ENCODE results near the gene N4BP2.

The N4BP2 gene

DNA sequence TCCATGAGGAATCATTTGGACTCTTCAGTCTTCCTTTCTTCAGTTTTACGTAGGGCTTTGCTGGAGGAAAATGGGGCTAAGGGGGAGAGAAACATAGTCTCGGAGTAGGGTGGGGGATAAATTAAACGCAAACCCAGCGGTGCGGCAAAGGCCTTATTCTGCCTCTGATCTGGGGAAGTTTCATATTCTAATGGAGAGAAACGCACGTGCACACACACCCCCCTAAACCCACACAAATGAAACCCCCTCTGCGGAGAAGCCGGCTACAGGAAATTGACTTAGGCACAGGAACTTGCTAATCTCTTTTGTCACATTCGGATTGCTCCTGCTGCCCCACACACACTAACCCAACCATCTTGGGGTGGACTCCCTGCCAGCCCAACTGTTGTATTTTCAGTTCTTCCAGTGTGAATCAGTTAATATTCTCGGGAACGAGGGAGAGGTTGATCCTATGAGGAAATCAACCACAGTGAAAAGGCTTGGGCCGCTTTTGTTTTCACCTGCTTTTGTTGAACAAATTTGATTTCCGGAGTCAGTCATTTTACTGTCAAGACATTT, 140.2 kb downstream of the N4BP2 start, which contains the start of gene RHOH:
Gene RHOH (plus strand): TSS at position 308 of the 558 bp plus-strand sequence. CDS start 46,356 bp downstream, outside the sequence.
- Histone ChIP-seq H3K9me3 (ENCODE audit: control extremely low read depth in 1 of 5, control insufficient read depth in 4 of 5, insufficient read depth in 2 of 5, low read depth in 1 of 5, low read length in 4 of 5) (no peaks in the 10 kb centered on the region), H3K36me3 (ENCODE audit: control insufficient read depth in 4 of 4, insufficient read depth in 4 of 4, low read length in 3 of 4) (no peaks in the 10 kb centered on the region), H3K27ac (ENCODE audit: insufficient read depth in 1 of 2, low read depth in 1 of 2, low read length in 2 of 2, poor library complexity in 1 of 2, severe bottlenecking in 2 of 2) (peak within 1 kb of the TSS; percentile 91 to 95), H3K4me3 (ENCODE audit: control insufficient read depth in 1 of 7, extremely low read depth in 1 of 7, insufficient read depth in 4 of 7, low read depth in 2 of 7, low read length in 6 of 7) (peak within 1 kb of the TSS; percentile 65 to 99 (median 89)), H3K27me3 (replicated peaks in 2 of 5; ENCODE audit: control insufficient read depth in 4 of 5, insufficient read depth in 5 of 5, low read length in 4 of 5) (no peaks in the 10 kb centered on the region), H3K4me1 (ENCODE audit: control extremely low read depth in 1 of 4, control insufficient read depth in 4 of 4, insufficient read depth in 4 of 4, low read length in 3 of 4) (peaks cover 50 to 82% (median 72%) of the 10 kb centered on the region in 4 experiments)
- DNase-seq = peak; percentile 91 to 98 (median 97)
- POLR2A ChIA-PET = interaction anchor here (0.6 kb wide), 1 partner anchor 120 kb away, joined by 3 read pairs; no protein-coding TSS in a partner anchor
- CTCF ChIA-PET = interaction anchor here (0.6 to 2.7 kb wide), 13 partner anchors 11 to 120 kb away, joined by 3 to 15 read pairs (median 4); no protein-coding TSS in a partner anchor
- WGBS (ENCODE audit: insufficient coverage) = 0% methylated on average over 8 of the region's 14 CpGs

DNA sequence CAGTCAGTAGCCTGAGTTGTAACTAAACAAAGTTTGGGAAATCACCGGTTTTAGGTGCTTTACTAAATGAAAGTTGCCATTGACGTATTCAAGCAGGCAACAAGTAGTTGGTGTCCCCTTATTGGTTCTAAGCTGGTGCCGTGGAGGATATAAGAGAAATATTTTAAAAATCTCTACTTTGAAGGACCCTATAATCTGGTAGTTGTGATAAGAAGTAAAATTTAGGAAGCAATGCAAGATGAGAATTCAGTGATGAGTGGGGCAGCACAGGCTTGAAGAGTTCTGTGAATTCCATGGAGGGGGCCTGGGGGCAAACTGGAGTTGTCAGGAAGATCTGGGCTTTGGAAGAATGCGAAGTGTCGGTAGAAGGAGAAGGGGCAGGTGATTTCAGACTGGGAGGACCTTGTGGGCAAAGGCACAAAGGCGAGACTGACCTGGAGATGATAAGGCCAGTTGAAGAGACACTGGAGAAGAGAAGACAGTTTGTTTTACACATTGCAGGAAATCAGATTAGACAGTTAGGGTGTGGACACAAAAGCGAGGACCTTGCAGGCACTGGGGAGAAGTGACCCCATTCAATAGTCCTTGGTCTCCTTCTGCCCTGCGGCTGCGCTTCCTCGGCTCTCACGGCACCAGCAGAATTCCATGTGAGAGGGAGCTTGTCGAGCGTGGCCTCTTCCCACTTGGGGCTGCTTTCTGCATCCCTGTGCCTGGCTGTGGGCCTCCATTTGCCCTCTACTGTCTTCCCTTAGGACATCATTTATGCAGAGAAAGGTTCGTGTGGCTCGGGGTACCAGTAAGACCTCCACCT, 141.4 kb downstream of the N4BP2 start:
- Histone ChIP-seq H3K27me3 (replicated peaks in 2 of 5; ENCODE audit: control insufficient read depth in 4 of 5, insufficient read depth in 5 of 5, low read length in 4 of 5) (no peaks in the 10 kb centered on the region), H3K4me1 (ENCODE audit: control extremely low read depth in 1 of 4, control insufficient read depth in 4 of 4, insufficient read depth in 4 of 4, low read length in 3 of 4) (peaks cover 49 to 81% (median 72%) of the 10 kb centered on the region in 4 experiments), H3K9me3 (ENCODE audit: control extremely low read depth in 1 of 5, control insufficient read depth in 4 of 5, insufficient read depth in 2 of 5, low read depth in 1 of 5, low read length in 4 of 5) (no peaks in the 10 kb centered on the region), H3K27ac (ENCODE audit: insufficient read depth in 1 of 2, low read depth in 1 of 2, low read length in 2 of 2, poor library complexity in 1 of 2, severe bottlenecking in 2 of 2) (peak overlapping the region; percentile 91 to 95), H3K4me3 (ENCODE audit: control insufficient read depth in 1 of 7, extremely low read depth in 1 of 7, insufficient read depth in 4 of 7, low read depth in 2 of 7, low read length in 6 of 7) (peak overlapping the region; percentile 65 to 99 (median 89)), H3K36me3 (ENCODE audit: control insufficient read depth in 4 of 4, insufficient read depth in 4 of 4, low read length in 3 of 4) (no peaks in the 10 kb centered on the region)
- WGBS (ENCODE audit: insufficient coverage) = 6% methylated on average over 15 of the region's 15 CpGs
- ChIA-PET POLR2A (interaction anchor here (0.9 kb wide), 1 partner anchor 113 kb away, joined by 5 read pairs; no protein-coding TSS in a partner anchor), CTCF (interaction anchor here (0.6 to 2.7 kb wide), 11 partner anchors 10 to 119 kb away, joined by 3 to 10 read pairs (median 4); no protein-coding TSS in a partner anchor)
- peak in 2 of 3 donors; percentile 54 to 65 for DNase-seq

DNA sequence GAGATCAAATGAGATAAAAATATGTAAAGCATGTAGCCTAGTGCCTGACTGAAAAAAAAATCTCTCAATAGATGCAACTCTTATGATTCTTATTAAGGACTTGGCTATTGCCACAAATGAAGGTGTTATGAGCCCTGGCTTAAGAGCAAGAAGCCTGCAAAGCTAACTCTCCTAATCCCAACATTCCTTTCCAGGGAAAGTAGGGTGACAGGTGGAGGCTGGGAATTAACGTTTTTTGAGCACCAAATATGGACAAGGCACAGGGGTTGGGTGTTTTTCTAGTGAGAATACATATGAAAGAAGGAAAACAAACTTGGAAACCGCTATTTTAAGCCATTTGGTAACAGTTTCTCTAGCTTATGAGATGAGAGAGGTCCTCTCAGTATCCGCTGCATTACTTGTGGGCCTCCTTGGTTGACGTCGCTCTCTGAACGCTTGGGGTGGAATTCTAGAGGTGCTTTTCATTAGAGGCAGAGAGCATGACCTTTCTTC, 142.6 kb downstream of the N4BP2 start:
- no peak for DNase-seq
- peaks cover 55 to 81% (median 75%) of the 10 kb centered on the region in 4 experiments for H3K4me1 ChIP-seq (ENCODE audit: control extremely low read depth in 1 of 4, control insufficient read depth in 4 of 4, insufficient read depth in 4 of 4, low read length in 3 of 4)
- peak overlapping the region in 6 of 7 experiments; percentile 78 to 99 (median 90) for H3K4me3 ChIP-seq (ENCODE audit: control insufficient read depth in 1 of 7, extremely low read depth in 1 of 7, insufficient read depth in 4 of 7, low read depth in 2 of 7, low read length in 6 of 7)
- peaks cover 0 to 1% (median 0%) of the 10 kb centered on the region in 4 experiments for H3K36me3 ChIP-seq (ENCODE audit: control insufficient read depth in 4 of 4, insufficient read depth in 4 of 4, low read length in 3 of 4)
- no peaks in the 10 kb centered on the region for H3K9me3 ChIP-seq (ENCODE audit: control extremely low read depth in 1 of 5, control insufficient read depth in 4 of 5, insufficient read depth in 2 of 5, low read depth in 1 of 5, low read length in 4 of 5)
- CTCF ChIA-PET = interaction anchor here (1.5 to 2.7 kb wide), 2 partner anchors 9 to 23 kb away, joined by 5 to 10 read pairs; no protein-coding TSS in a partner anchor
- no peaks in the 10 kb centered on the region for H3K27me3 ChIP-seq (replicated peaks in 2 of 5; ENCODE audit: control insufficient read depth in 4 of 5, insufficient read depth in 5 of 5, low read length in 4 of 5)
- WGBS (ENCODE audit: insufficient coverage) = 12% methylated on average over 3 of the region's 6 CpGs
- peak overlapping the region; percentile 91 to 95 for H3K27ac ChIP-seq (ENCODE audit: insufficient read depth in 1 of 2, low read depth in 1 of 2, low read length in 2 of 2, poor library complexity in 1 of 2, severe bottlenecking in 2 of 2)
- POLR2A ChIA-PET = interaction anchor here (1.8 kb wide), 1 partner anchor 113 kb away, joined by 7 read pairs; no protein-coding TSS in a partner anchor

DNA sequence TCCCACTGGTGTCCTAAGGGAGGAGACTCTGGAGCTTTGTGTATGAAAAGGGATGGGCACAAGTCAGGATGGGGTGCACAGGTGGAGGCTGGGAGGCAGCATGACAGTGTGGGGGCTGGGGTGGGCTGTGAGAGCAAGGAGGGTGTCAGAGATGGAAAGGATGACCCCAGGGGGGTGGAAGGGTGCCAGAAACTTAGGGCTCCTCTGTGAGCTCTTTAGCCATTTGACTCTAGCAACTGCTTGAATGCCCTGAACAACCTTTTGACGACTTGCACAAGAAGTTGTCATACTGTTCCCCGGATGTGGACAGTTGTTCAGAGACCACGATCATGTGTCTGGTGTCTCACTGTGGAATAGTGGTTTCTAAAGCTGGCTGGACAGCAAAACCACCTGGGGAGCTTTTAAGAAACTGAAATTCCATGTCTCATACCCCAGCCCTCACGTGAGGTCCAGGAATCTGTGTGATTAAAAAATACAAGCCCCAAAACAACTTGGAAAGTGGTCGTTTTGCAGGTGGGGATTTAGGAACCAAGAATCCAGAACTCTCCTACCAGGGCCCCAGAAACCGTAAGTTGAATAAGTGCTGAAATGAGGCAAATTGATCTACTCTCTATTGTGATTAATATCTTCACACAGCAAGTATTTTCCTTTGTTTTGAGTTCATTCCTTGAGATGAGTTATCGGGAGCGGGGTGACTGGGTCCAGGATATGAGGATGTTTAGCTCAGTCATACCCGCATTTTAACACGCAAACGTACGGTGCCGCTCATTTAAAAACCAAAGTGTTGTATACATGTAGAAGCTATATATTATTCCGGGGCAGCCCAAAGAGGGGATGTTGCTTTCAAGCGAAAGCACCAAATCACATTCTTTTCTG, 143.6 kb downstream of the N4BP2 start:
- Histone ChIP-seq H3K4me1 (ENCODE audit: control extremely low read depth in 1 of 4, control insufficient read depth in 4 of 4, insufficient read depth in 4 of 4, low read length in 3 of 4) (peaks cover 58 to 82% (median 75%) of the 10 kb centered on the region in 4 experiments), H3K36me3 (ENCODE audit: control insufficient read depth in 4 of 4, insufficient read depth in 4 of 4, low read length in 3 of 4) (peaks cover 0 to 2% (median 0%) of the 10 kb centered on the region in 4 experiments), H3K27ac (ENCODE audit: insufficient read depth in 1 of 2, low read depth in 1 of 2, low read length in 2 of 2, poor library complexity in 1 of 2, severe bottlenecking in 2 of 2) (peak overlapping the region; percentile 91 to 95), H3K27me3 (replicated peaks in 2 of 5; ENCODE audit: control insufficient read depth in 4 of 5, insufficient read depth in 5 of 5, low read length in 4 of 5) (no peaks in the 10 kb centered on the region), H3K4me3 (ENCODE audit: control insufficient read depth in 1 of 7, extremely low read depth in 1 of 7, insufficient read depth in 4 of 7, low read depth in 2 of 7, low read length in 6 of 7) (peak overlapping the region in 6 of 7 experiments; percentile 78 to 99 (median 90)), H3K9me3 (ENCODE audit: control extremely low read depth in 1 of 5, control insufficient read depth in 4 of 5, insufficient read depth in 2 of 5, low read depth in 1 of 5, low read length in 4 of 5) (no peaks in the 10 kb centered on the region)
- ChIA-PET CTCF (interaction anchor here (0.5 to 1.6 kb wide), 5 partner anchors 9 to 118 kb away, joined by 3 to 10 read pairs (median 5); no protein-coding TSS in a partner anchor), POLR2A (interaction anchor here (1.8 kb wide), 1 partner anchor 112 kb away, joined by 7 read pairs; no protein-coding TSS in a partner anchor)
- 4% methylated on average over 5 of the region's 15 CpGs for WGBS (ENCODE audit: insufficient coverage)
- peak in 2 of 3 donors; percentile 67 to 76 for DNase-seq

DNA sequence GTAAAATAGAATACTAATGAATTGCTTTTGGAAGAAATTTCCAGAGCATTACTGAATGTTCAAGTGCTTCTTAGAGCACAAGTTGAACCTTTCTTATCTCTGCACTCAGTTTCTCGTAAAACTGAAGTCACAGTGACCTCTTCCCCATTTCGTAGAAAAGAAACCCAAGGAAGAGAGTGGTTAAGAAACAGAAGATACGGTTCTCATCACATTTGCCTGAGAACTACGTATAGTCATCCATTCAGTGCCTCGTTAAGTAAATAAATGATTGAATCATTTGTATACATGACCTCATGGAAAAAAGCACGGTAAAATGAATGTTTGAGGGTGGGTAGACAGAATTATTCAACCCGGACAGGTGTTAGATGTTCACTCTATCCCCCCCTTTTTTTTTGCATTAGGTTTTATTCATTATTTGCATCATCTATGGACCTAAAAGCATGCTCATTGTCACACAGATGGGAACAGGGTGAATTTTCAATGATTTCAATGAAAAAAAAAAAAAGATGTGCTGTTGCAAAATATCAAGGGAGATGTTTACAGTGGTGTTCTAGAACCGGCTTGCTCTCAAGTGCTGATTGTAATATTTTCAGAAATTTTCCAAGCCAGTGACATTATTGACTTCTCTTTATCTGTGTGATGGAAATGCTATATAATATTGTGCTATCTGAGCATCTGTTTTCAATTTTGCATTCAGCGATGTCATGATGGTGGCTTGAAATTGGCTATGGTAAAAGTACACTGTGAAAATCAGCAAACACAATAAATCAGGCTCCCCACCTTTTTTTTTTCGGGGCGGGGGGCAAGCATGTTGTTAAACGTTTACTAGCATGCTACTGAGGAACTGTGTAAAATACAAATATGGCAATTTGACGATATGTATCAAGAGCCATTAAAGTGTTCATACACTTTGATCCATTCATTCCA, 144.5 kb downstream of the N4BP2 start:
- H3K27ac ChIP-seq (ENCODE audit: insufficient read depth in 1 of 2, low read depth in 1 of 2, low read length in 2 of 2, poor library complexity in 1 of 2, severe bottlenecking in 2 of 2) = peak overlapping the region; percentile 91 to 95
- H3K27me3 ChIP-seq (replicated peaks in 2 of 5; ENCODE audit: control insufficient read depth in 4 of 5, insufficient read depth in 5 of 5, low read length in 4 of 5) = no peaks in the 10 kb centered on the region
- peak in 2 of 3 donors; percentile 72 to 78 for DNase-seq
- ChIA-PET POLR2A (interaction anchor here (0.6 to 1.8 kb wide), 2 partner anchors 55 to 111 kb away, joined by 3 to 7 read pairs; no protein-coding TSS in a partner anchor), CTCF (interaction anchor here (0.9 to 1.6 kb wide), 3 partner anchors 9 to 110 kb away, joined by 3 to 10 read pairs (median 6); no protein-coding TSS in a partner anchor)
- peaks cover 0 to 2% (median 0%) of the 10 kb centered on the region in 4 experiments for H3K36me3 ChIP-seq (ENCODE audit: control insufficient read depth in 4 of 4, insufficient read depth in 4 of 4, low read length in 3 of 4)
- WGBS (ENCODE audit: insufficient coverage) = 20% methylated on average over 4 of the region's 13 CpGs
- peak overlapping the region in 6 of 7 experiments; percentile 78 to 99 (median 90) for H3K4me3 ChIP-seq (ENCODE audit: control insufficient read depth in 1 of 7, extremely low read depth in 1 of 7, insufficient read depth in 4 of 7, low read depth in 2 of 7, low read length in 6 of 7)
- no peaks in the 10 kb centered on the region for H3K9me3 ChIP-seq (ENCODE audit: control extremely low read depth in 1 of 5, control insufficient read depth in 4 of 5, insufficient read depth in 2 of 5, low read depth in 1 of 5, low read length in 4 of 5)
- peaks cover 66 to 87% (median 76%) of the 10 kb centered on the region in 4 experiments for H3K4me1 ChIP-seq (ENCODE audit: control extremely low read depth in 1 of 4, control insufficient read depth in 4 of 4, insufficient read depth in 4 of 4, low read length in 3 of 4)
